HS-27A (cell line): ENCODE results near the gene RFLNA.

Experiments used
- DNase-seq: peaks from one replicate; pipeline ENCODE4 v3.0.0-alpha.2; 2012; ENCODE audit warnings: low read depth, missing footprints

RFLNA gene

GRCh38 chr12:124361074-124361970 is 66.4 kb downstream of the RFLNA start:
- no peak for DNase-seq

- no peak for DNase-seq
Observed at GRCh38 chr12:124361996-124362395, 67.1 kb downstream of the RFLNA start.

- no peak for DNase-seq
Observed at GRCh38 chr12:124363353-124363965, 68.6 kb downstream of the RFLNA start.

GRCh38 chr12:124364543-124364942 is 69.7 kb downstream of the RFLNA start:
- DNase-seq = no peak
